HEK293 (cell line): ENCODE results near the gene THOC7.

Experiments
- CTCF ChIA-PET: fragments of 350-600 bp; formaldehyde crosslinking; extraction: SDS; loops from one replicate; lab custom pipeline; 2021; ENCODE audit warnings: antibody characterized with exemption; lab: Yijun Ruan, JAX
- POLR2A ChIA-PET: fragments of 300-600 bp; formaldehyde crosslinking; extraction: SDS; loops from one replicate; lab custom pipeline; 2020; ENCODE audit warnings: antibody characterized with exemption, inconsistent platforms; lab: Yijun Ruan, JAX
- H3K27ac ChIP-seq: fragments of 200-500 bp; sonication (Bioruptor generic); 2 replicates; pipeline ENCODE4 v1.5.1; 2014; ENCODE audit warnings: low read depth, low read length, control low read depth, inconsistent platforms; ENCODE audit errors: extremely low read depth
- H3K36me3 ChIP-seq, 2 experiments: fragments of 200-500 bp in 1 of 2; sonication (Bioruptor generic) in 1 of 2; 1 replicate in 1 of 2; 2 replicates in 1 of 2; pipeline ENCODE4 v1.5.1; 2014 to 2017; ENCODE audit warnings: inconsistent platforms in 2 of 2, low read length in 2 of 2; ENCODE audit not compliant: control insufficient read depth in 2 of 2, insufficient read depth in 1 of 2
- H3K4me1 ChIP-seq: fragments of 200-500 bp; sonication (Bioruptor generic); 2 replicates; pipeline ENCODE4 v1.5.1; 2014; ENCODE audit warnings: mild to moderate bottlenecking, low read length, inconsistent platforms; ENCODE audit not compliant: control insufficient read depth, insufficient read depth
- H3K4me3 ChIP-seq: 2 replicates; pipeline ENCODE4 v1.5.1; 2011; ENCODE audit warnings: low read depth, mild to moderate bottlenecking, control low read depth, low read length, moderate library complexity
- H3K9me3 ChIP-seq: fragments of 200-500 bp; sonication (Bioruptor generic); 2 replicates; pipeline ENCODE4 v1.5.1; 2014; ENCODE audit warnings: low read depth, low read length, inconsistent platforms; ENCODE audit not compliant: control insufficient read depth, insufficient read depth
- KLF10 ChIP-seq: fragments of 450-650 bp; IDR thresholded peaks from 2 replicates; pipeline ENCODE4 v1.5.1; 2018; ENCODE audit warnings: missing biosample characterization, mild to moderate bottlenecking, missing genetic modification characterization
- PBX3 ChIP-seq: sonication (generic); formaldehyde crosslinking; IDR thresholded peaks from 2 replicates; pipeline ENCODE4 v1.8.1; 2022; ENCODE audit warnings: mild to moderate bottlenecking, moderate library complexity, missing genetic modification reagents
- ZBTB1 ChIP-seq: fragments of 450-650 bp; formaldehyde crosslinking; IDR thresholded peaks from 2 replicates; pipeline ENCODE4 v1.5.1; 2016; ENCODE audit warnings: missing biosample characterization, missing genetic modification characterization
- ZBTB20 ChIP-seq: fragments of 450-650 bp; formaldehyde crosslinking; IDR thresholded peaks from 2 replicates; pipeline ENCODE4 v1.5.1; 2016; ENCODE audit warnings: missing biosample characterization, missing genetic modification characterization
- ZFHX2 ChIP-seq: fragments of 450-650 bp; formaldehyde crosslinking; conservative IDR thresholded peaks from 2 replicates; pipeline ENCODE4 v1.5.1; 2016; ENCODE audit warnings: missing biosample characterization, missing genetic modification characterization
- ZFP3 ChIP-seq: fragments of 450-650 bp; formaldehyde crosslinking; IDR thresholded peaks from 2 replicates; pipeline ENCODE4 v1.5.1; 2016; ENCODE audit warnings: low read depth, missing biosample characterization, missing genetic modification characterization
- ZNF10 ChIP-seq: fragments of 450-650 bp; formaldehyde crosslinking; IDR thresholded peaks from 2 replicates; pipeline ENCODE4 v1.5.1; 2017; ENCODE audit warnings: missing biosample characterization, missing genetic modification characterization
- ZNF148 ChIP-seq: fragments of 450-650 bp; formaldehyde crosslinking; IDR thresholded peaks from 2 replicates; pipeline ENCODE4 v1.5.0; 2017; ENCODE audit warnings: missing biosample characterization, missing genetic modification characterization, borderline replicate concordance
- ZNF157 ChIP-seq: fragments of 450-650 bp; formaldehyde crosslinking; IDR thresholded peaks from 2 replicates; pipeline ENCODE4 v1.5.1; 2016; ENCODE audit warnings: missing biosample characterization, missing genetic modification characterization
- ZNF202 ChIP-seq: fragments of 450-650 bp; formaldehyde crosslinking; IDR thresholded peaks from 2 replicates; pipeline ENCODE4 v1.5.1; 2016; ENCODE audit warnings: missing biosample characterization, missing genetic modification characterization, borderline replicate concordance
- ZNF311 ChIP-seq: fragments of 450-650 bp; formaldehyde crosslinking; IDR thresholded peaks from 2 replicates; pipeline ENCODE4 v1.5.1; 2017; ENCODE audit warnings: missing biosample characterization, missing genetic modification characterization, borderline replicate concordance
- ZNF354C ChIP-seq: fragments of 450-650 bp; formaldehyde crosslinking; IDR thresholded peaks from 2 replicates; pipeline ENCODE4 v1.5.1; 2016; ENCODE audit warnings: missing biosample characterization, missing genetic modification characterization, low read depth, borderline replicate concordance
- ZNF423 ChIP-seq: fragments of 450-650 bp; formaldehyde crosslinking; IDR thresholded peaks from 2 replicates; pipeline ENCODE4 v1.5.1; 2016; ENCODE audit warnings: missing biosample characterization, missing genetic modification characterization
- ZNF518A ChIP-seq: fragments of 450-650 bp; formaldehyde crosslinking; conservative IDR thresholded peaks from 2 replicates; pipeline ENCODE4 v1.5.1; 2016; ENCODE audit warnings: low read depth, missing biosample characterization, missing genetic modification characterization
- ZNF549 ChIP-seq: fragments of 450-650 bp; IDR thresholded peaks from 2 replicates; pipeline ENCODE4 v1.5.1; 2018; ENCODE audit warnings: missing biosample characterization, missing genetic modification characterization, mild to moderate bottlenecking, inconsistent platforms, moderate library complexity
- ZNF571 ChIP-seq: fragments of 450-650 bp; formaldehyde crosslinking; IDR thresholded peaks from 2 replicates; pipeline ENCODE4 v1.5.0; 2017; ENCODE audit warnings: missing biosample characterization, missing genetic modification characterization
- ZNF596 ChIP-seq: fragments of 450-650 bp; IDR thresholded peaks from 2 replicates; pipeline ENCODE4 v1.5.0; 2018; ENCODE audit warnings: missing biosample characterization, mild to moderate bottlenecking, missing genetic modification characterization, moderate library complexity
- ZNF610 ChIP-seq: fragments of 450-650 bp; formaldehyde crosslinking; IDR thresholded peaks from 2 replicates; pipeline ENCODE4 v1.5.1; 2016; ENCODE audit warnings: missing biosample characterization, missing genetic modification characterization, borderline replicate concordance
- ZNF645 ChIP-seq: fragments of 450-650 bp; formaldehyde crosslinking; IDR thresholded peaks from 2 replicates; pipeline ENCODE4; 2016; ENCODE audit warnings: missing biosample characterization, missing genetic modification characterization
- ZNF664 ChIP-seq: fragments of 450-650 bp; formaldehyde crosslinking; IDR thresholded peaks from 2 replicates; pipeline ENCODE4 v1.5.1; 2016; ENCODE audit warnings: missing biosample characterization, missing genetic modification characterization
- ZNF670 ChIP-seq: fragments of 450-650 bp; formaldehyde crosslinking; IDR thresholded peaks from 2 replicates; pipeline ENCODE4 v1.5.1; 2016; ENCODE audit warnings: missing biosample characterization, missing genetic modification characterization, low read depth
- ZNF776 ChIP-seq: fragments of 450-650 bp; formaldehyde crosslinking; IDR thresholded peaks from 2 replicates; pipeline ENCODE4 v1.5.0; 2017; ENCODE audit warnings: missing biosample characterization, missing genetic modification characterization, borderline replicate concordance
- ZNF785 ChIP-seq: fragments of 450-650 bp; formaldehyde crosslinking; IDR thresholded peaks from 2 replicates; pipeline ENCODE4 v1.5.1; 2016; ENCODE audit warnings: missing biosample characterization, missing genetic modification characterization
- ZNF792 ChIP-seq: fragments of 450-650 bp; formaldehyde crosslinking; IDR thresholded peaks from 2 replicates; pipeline ENCODE4 v1.5.1; 2016; ENCODE audit warnings: missing biosample characterization, missing genetic modification characterization
- ZNF843 ChIP-seq: fragments of 450-650 bp; formaldehyde crosslinking; IDR thresholded peaks from 2 replicates; pipeline ENCODE4 v1.5.1; 2016; ENCODE audit warnings: missing biosample characterization, missing genetic modification characterization
- ZSCAN18 ChIP-seq: fragments of 450-650 bp; formaldehyde crosslinking; IDR thresholded peaks from 2 replicates; pipeline ENCODE4 v1.5.1; 2016; ENCODE audit warnings: missing biosample characterization, missing genetic modification characterization

Gene THOC7

GRCh38 chr3:63891518-63891917 lies 27.9 kb upstream of the THOC7 start:
- H3K27ac ChIP-seq = no peak overlapping the region
- ChIA-PET CTCF (no interaction called here), POLR2A (no interaction called here)
- H3K4me3 ChIP-seq = no peak overlapping the region
- H3K9me3 ChIP-seq = no peaks in the 10 kb centered on the region
- TF ChIP-seq ZSCAN18 (no peak), ZFP3 (tag by site-specific recombination) (no peak), ZNF549 (tag by site-specific recombination) (no peak), ZFHX2 (tag by site-specific recombination) (no peak), ZNF311 (tag by site-specific recombination) (no peak), ZNF157 (no peak), ZBTB1 (tag by site-specific recombination) (no peak), ZNF596 (tag by site-specific recombination) (no peak)
- H3K36me3 ChIP-seq = no peaks in the 10 kb centered on the region; a peak in 1 of 3 replicates
- H3K4me1 ChIP-seq = no peaks in the 10 kb centered on the region; the same call in 1 of the 2 replicates

GRCh38 chr3:63886858-63887257 lies 23.3 kb upstream of the THOC7 start:
- Histone ChIP-seq H3K27ac (no peak overlapping the region), H3K4me3 (no peak overlapping the region), H3K4me1 (no peaks in the 10 kb centered on the region), H3K9me3 (no peaks in the 10 kb centered on the region), H3K36me3 (no peaks in the 10 kb centered on the region; a peak in 1 of 3 replicates)
- POLR2A ChIA-PET = no interaction called here
- CTCF ChIA-PET = interaction anchor here (0.6 kb wide), 1 partner anchor 1949 kb away, joined by 3 read pairs; no protein-coding TSS in a partner anchor
- TF ChIP-seq PBX3 = no peak
- no peak for TF ChIP-seq ZNF776 (tag by site-specific recombination)
- no peak for TF ChIP-seq ZNF843 (tag by site-specific recombination)
- TF ChIP-seq ZBTB20 (tag by site-specific recombination) = no peak
- TF ChIP-seq ZNF785 = no peak
- no peak for TF ChIP-seq KLF10
- TF ChIP-seq ZNF423 (tag by site-specific recombination) = no peak
- TF ChIP-seq ZNF571 (tag by site-specific recombination) = no peak
- no peak for TF ChIP-seq ZNF670 (tag by site-specific recombination)
- TF ChIP-seq ZNF10 (tag by site-specific recombination) = no peak
- TF ChIP-seq ZNF792 (tag by site-specific recombination) = no peak
- no peak for TF ChIP-seq ZNF664
- TF ChIP-seq ZNF148 (tag by site-specific recombination) = no peak
- no peak for TF ChIP-seq ZNF610 (tag by site-specific recombination)
- TF ChIP-seq ZNF518A (tag by site-specific recombination) = no peak
- no peak for TF ChIP-seq ZNF202 (tag by site-specific recombination)
- TF ChIP-seq ZNF645 (tag by site-specific recombination) = no peak
- TF ChIP-seq ZNF354C (tag by site-specific recombination) = no peak
